GM23338 (cell line): ENCODE data around the gene CHMP6. TPM values are rescaled to one million over a fixed set of nuclear protein-coding genes. Genes with fewer than 3 reads are reported as not detected.

Experiments
- polyA plus RNA-seq: library from polyadenylated mRNA; unstranded; fragments of >200 nt; fragmentation: Nextera tagmentation; extraction: Ambion mirVana; gene quantifications from 2 replicates; pipeline ENCODE4 v1.2.1, GENCODE V29; 2016
- total RNA-seq: library from RNA; depleted of rRNA; stranded (reverse); fragments of >200 nt; shearing (Covaris generic); gene quantifications from 2 replicates; pipeline ENCODE4 v1.2.3, GENCODE V29; 2014; rRNA removed

CHMP6 gene
- total and polyA plus RNA-seq, 2 experiments from 2014 or later, result 12.3 to 14.0 TPM

Other genes starting within 250 kb of the CHMP6 start
- 16.7 and 22.7 TPM in 2 replicates for gene BAIAP2, start 43.3 kb downstream of the CHMP6 start, total RNA-seq
- 21.7 and 22.7 TPM in 2 replicates for gene BAIAP2, start 43.3 kb downstream of the CHMP6 start, polyA plus RNA-seq
- gene PVALEF, start 173.7 kb downstream of the CHMP6 start, total RNA-seq, result not detected in 2 replicates
- gene PVALEF, start 173.7 kb downstream of the CHMP6 start, polyA plus RNA-seq, result not detected in 2 replicates
- 2.3 and 5.0 TPM in 2 replicates for gene AATK, start 174.4 kb downstream of the CHMP6 start, total RNA-seq
- 1.1 and 1.3 TPM in 2 replicates for gene AATK, start 174.4 kb downstream of the CHMP6 start, polyA plus RNA-seq
- gene CEP131, start 231.1 kb downstream of the CHMP6 start, total RNA-seq, result 29.0 and 35.5 TPM in 2 replicates
- 26.8 and 29.4 TPM in 2 replicates for gene CEP131, start 231.1 kb downstream of the CHMP6 start, polyA plus RNA-seq
- 25.3 and 37.5 TPM in 2 replicates for gene TEPSIN, start 247.2 kb downstream of the CHMP6 start, total RNA-seq
- 4.4 and 5.5 TPM in 2 replicates for gene TEPSIN, start 247.2 kb downstream of the CHMP6 start, polyA plus RNA-seq
- gene NDUFAF8, start 247.5 kb downstream of the CHMP6 start, total RNA-seq, result 17.9 and 21.5 TPM in 2 replicates
- gene NDUFAF8, start 247.5 kb downstream of the CHMP6 start, polyA plus RNA-seq, result 156 and 175 TPM in 2 replicates